Astrocyte of the spinal cord (primary cell): ENCODE data around the gene PCYOX1L.

ENCODE experiments used
- DNase-seq: peaks from one replicate; pipeline ENCODE4 v3.0.0; 2011; ENCODE audit warnings: low read depth, low spot score
- H3K4me3 ChIP-seq: 2 replicates; pipeline ENCODE4 v1.5.1; 2011; ENCODE audit warnings: low read depth, mild to moderate bottlenecking, low read length, moderate library complexity
- CTCF ChIP-seq: IDR thresholded peaks from 2 replicates; pipeline ENCODE4 v1.5.1; 2012; ENCODE audit warnings: low read depth, mild to moderate bottlenecking, low read length, inconsistent platforms
- in situ Hi-C: cut with HindIII; loops from 2 replicates; pipeline ENCODE4 v1.10.0; 2017; ENCODE audit warnings: low sequenced_read_pairs

Gene PCYOX1L

GRCh38 chr5:149357370-149358293 lies at the start of gene PCYOX1L:
TSS of gene PCYOX1L (plus strand) at chr5:149358046. CDS start at chr5:149358069, 23 bp downstream.
- DNase-seq, result peak; percentile 95
- H3K4me3 ChIP-seq, result peak within 1 kb of the TSS; percentile 75
- TF ChIP-seq CTCF, result no peak
- in situ Hi-C loops, result no loop called here

- DNase-seq, result no peak
- H3K4me3 ChIP-seq, result no peak overlapping the region
- in situ Hi-C loops, result no loop called here
- no peak for TF ChIP-seq CTCF
Measured at GRCh38 chr5:149309354-149309753, 48.5 kb upstream of the PCYOX1L start.

- DNase-seq, result no peak
- in situ Hi-C loops, result no loop called here
- TF ChIP-seq CTCF, result no peak
- no peak overlapping the region for H3K4me3 ChIP-seq
Measured at GRCh38 chr5:149310488-149310887, 47.4 kb upstream of the PCYOX1L start.

GRCh38 chr5:149310947-149311658 lies 46.7 kb upstream of the PCYOX1L start:
- DNase-seq, result peak; percentile 47
- in situ Hi-C loops, result no loop called here
- TF ChIP-seq CTCF, result no peak
- no peak overlapping the region for H3K4me3 ChIP-seq

- no peak for TF ChIP-seq CTCF
- no peak for DNase-seq
- no peak overlapping the region for H3K4me3 ChIP-seq
- in situ Hi-C loops, result no loop called here
Measured at GRCh38 chr5:149313151-149313841, 44.5 kb upstream of the PCYOX1L start.

- TF ChIP-seq CTCF, result no peak
Measured at GRCh38 chr5:149314571-149315111, 43.2 kb upstream of the PCYOX1L start.

More at GRCh38 chr5:149314571-149315111, 43.2 kb upstream of the PCYOX1L start:
- no peak overlapping the region for H3K4me3 ChIP-seq
- DNase-seq, result no peak
- in situ Hi-C loops, result no loop called here
